ENCODE data around the gene BCL2L13.

- TF ChIP-seq CTCF (optimal IDR thresholded peaks at IDR 0.05 in 1 of 3, IDR thresholded peaks at IDR 0.05 in 1 of 3, conservative IDR thresholded peaks at IDR 0.05 in 1 of 3; ENCODE audit: extremely low read depth in 1 of 3, insufficient read depth in 2 of 3, low read length in 3 of 3) (no peak), EZH2 (IDR thresholded peaks at IDR 0.05; ENCODE audit: low read length) (no peak)
Measured at GRCh38 chr22:17769716-17770082, 131.1 kb downstream of the BCL2L13 start.
